Measurements from ENCODE around the gene PYCR2. TPM values are rescaled to one million over a fixed set of nuclear protein-coding genes. Genes with fewer than 3 reads are reported as not detected.

The PYCR2 gene
- total RNA-seq, 1 experiment from 2014 or later = 113 TPM

DNA sequence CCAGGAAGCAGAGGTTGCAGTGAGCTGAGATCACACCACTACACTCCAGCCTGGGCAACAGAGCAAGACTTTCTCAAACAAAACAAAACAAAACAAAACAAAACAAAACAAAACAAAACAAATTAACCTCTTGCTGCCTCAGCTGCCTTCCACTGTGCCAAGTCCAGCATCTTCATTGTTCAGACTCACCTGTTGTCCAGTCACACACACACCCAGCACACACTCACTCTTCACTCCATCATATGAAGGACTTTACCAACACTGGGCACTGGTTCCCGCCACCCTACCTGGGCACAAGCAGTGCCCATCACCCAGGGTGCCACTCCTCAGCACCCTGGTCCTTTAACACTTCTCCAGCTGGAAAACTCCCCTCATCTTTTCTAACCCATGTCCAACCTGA is 14.6 kb downstream of the PYCR2 start:
- Histone ChIP-seq H3K36me3 (no peaks in the 10 kb centered on the region), H3K4me3 (no peak overlapping the region), H3K27me3 (no peaks in the 10 kb centered on the region), H3K9me3 (no peaks in the 10 kb centered on the region)
- DNase-seq = no peak

GRCh38 chr1:225908773-225909172 is 15.3 kb downstream of the PYCR2 start:
- no peak overlapping the region for H3K4me3 ChIP-seq
- no peaks in the 10 kb centered on the region for H3K27me3 ChIP-seq
- no peaks in the 10 kb centered on the region for H3K9me3 ChIP-seq
- H3K36me3 ChIP-seq = no peaks in the 10 kb centered on the region
- no peak for DNase-seq

GRCh38 chr1:225908013-225908640 is 15.9 kb downstream of the PYCR2 start:
- Histone ChIP-seq H3K4me3 (no peak overlapping the region), H3K36me3 (no peaks in the 10 kb centered on the region), H3K9me3 (no peaks in the 10 kb centered on the region), H3K27me3 (no peaks in the 10 kb centered on the region)
- DNase-seq = no peak

- H3K36me3 ChIP-seq = no peaks in the 10 kb centered on the region
- DNase-seq = no peak
- H3K27me3 ChIP-seq = no peaks in the 10 kb centered on the region
- H3K9me3 ChIP-seq = no peaks in the 10 kb centered on the region
- H3K4me3 ChIP-seq = no peak overlapping the region
Observed at GRCh38 chr1:225907341-225907740, 16.7 kb downstream of the PYCR2 start.

GRCh38 chr1:225906467-225906866 is 17.6 kb downstream of the PYCR2 start:
- H3K9me3 ChIP-seq = no peaks in the 10 kb centered on the region
- no peak for DNase-seq

DNA sequence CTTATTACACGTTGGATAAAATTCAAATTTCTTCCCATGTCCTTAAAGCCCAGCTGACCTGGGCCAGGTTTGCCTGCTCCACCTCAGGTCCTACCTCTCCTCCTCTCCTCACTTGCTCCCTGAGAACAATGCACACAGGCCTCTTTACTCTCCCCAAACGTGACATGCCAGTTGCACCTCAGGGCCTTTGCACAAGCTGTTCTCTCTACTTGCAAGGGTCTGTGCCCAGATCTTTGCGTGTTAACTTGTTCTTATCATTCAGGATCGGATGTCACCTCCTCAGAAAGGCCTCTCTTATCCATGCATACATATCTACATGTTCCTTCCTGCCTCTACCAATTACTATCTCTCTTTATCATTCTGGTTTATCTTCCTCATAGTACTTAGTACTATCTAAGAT is 20.4 kb downstream of the PYCR2 start:
- no peaks in the 10 kb centered on the region for H3K9me3 ChIP-seq
- DNase-seq = no peak
- H3K4me3 ChIP-seq = no peak overlapping the region
- no peaks in the 10 kb centered on the region for H3K27me3 ChIP-seq
- no peaks in the 10 kb centered on the region for H3K36me3 ChIP-seq

More at GRCh38 chr1:225906467-225906866, 17.6 kb downstream of the PYCR2 start:
- Histone ChIP-seq H3K27me3 (no peaks in the 10 kb centered on the region), H3K36me3 (no peaks in the 10 kb centered on the region), H3K4me3 (no peak overlapping the region)

GRCh38 chr1:225899044-225899925 is 24.8 kb downstream of the PYCR2 start:
- no peak for DNase-seq
- no peak overlapping the region for H3K4me3 ChIP-seq
- H3K27me3 ChIP-seq = no peaks in the 10 kb centered on the region
- H3K9me3 ChIP-seq = no peaks in the 10 kb centered on the region
- H3K36me3 ChIP-seq = no peaks in the 10 kb centered on the region

DNA sequence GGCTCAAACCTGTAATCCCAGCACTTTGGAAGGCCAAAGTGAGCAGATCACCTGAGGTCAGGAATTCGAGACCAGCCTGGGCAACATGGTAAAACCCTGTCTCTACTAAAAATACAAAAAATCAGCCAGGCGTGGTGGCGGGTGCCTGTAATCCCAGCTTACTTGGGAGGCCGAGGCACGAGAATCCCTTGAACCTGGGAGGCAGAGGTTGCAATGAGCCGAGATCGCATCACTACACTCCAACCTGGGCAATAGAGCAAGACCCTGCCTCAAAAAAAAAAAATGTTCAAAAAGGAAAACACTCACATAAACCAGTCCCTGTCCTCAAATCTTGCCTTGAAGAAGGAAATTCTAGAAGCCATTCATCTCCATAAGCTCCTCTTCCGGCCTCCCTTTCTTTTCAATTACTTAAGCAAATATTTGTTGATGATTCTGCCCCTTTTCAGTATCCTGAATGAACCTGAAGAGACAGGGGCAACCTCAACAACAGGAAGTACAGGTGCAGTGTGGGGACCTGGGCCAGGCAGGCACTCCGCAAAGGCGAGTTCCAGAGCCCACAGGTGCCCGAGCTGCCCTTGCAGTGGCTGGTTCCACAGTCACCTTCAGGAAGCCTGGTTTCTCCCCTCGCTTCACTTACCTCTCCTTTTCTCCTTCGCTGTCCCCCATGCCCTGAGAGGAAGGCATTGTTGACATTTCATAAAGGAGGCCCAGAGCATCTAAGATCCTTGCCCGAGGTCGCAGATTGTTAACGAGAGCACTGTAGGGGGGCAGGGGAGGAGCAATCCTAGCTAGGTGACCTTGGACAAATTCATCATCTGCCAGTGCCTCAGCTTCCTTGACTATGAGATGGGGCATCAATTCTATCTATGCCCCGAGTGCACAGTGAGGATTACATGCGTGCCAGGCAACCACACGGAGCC is 26.2 kb downstream of the PYCR2 start:
- H3K36me3 ChIP-seq = no peaks in the 10 kb centered on the region
- no peak for DNase-seq
- no peak overlapping the region for H3K4me3 ChIP-seq
- H3K27me3 ChIP-seq = no peaks in the 10 kb centered on the region
- H3K9me3 ChIP-seq = no peaks in the 10 kb centered on the region

GRCh38 chr1:225896937-225897549 is 27.0 kb downstream of the PYCR2 start:
- no peak overlapping the region for H3K4me3 ChIP-seq
- H3K36me3 ChIP-seq = no peaks in the 10 kb centered on the region
- no peak for DNase-seq
- H3K27me3 ChIP-seq = no peaks in the 10 kb centered on the region
- H3K9me3 ChIP-seq = no peaks in the 10 kb centered on the region

DNA sequence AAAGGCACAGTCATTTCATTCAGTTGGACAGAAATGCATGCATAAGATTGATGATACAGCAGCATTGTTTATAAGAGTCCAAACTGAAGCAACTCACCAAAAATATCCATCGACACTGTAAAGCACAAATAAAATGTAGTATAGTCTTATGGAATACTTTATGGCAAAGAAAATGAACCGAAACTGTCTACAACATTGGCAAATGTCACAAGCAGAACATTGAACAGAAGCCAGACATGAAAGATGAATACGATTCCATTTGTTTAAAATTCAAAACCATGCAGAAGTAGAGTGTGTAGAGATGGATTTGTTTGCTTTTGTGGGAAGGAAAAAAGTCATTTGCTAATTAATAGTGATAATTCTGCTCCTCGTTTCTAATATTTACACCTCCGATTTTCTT is 27.6 kb downstream of the PYCR2 start:
- Histone ChIP-seq H3K9me3 (no peaks in the 10 kb centered on the region), H3K36me3 (no peaks in the 10 kb centered on the region), H3K4me3 (no peak overlapping the region), H3K27me3 (no peaks in the 10 kb centered on the region)
- DNase-seq = no peak

- no peak for DNase-seq
- no peaks in the 10 kb centered on the region for H3K36me3 ChIP-seq
- H3K9me3 ChIP-seq = no peaks in the 10 kb centered on the region
- no peak overlapping the region for H3K4me3 ChIP-seq
- no peaks in the 10 kb centered on the region for H3K27me3 ChIP-seq
Observed at GRCh38 chr1:225892307-225892706, 31.7 kb downstream of the PYCR2 start.

- peak; percentile 38 for DNase-seq
- Histone ChIP-seq H3K27me3 (no peaks in the 10 kb centered on the region), H3K9me3 (no peaks in the 10 kb centered on the region), H3K36me3 (no peaks in the 10 kb centered on the region), H3K4me3 (no peak overlapping the region)
Observed at GRCh38 chr1:225891229-225891972, 32.6 kb downstream of the PYCR2 start.

DNA sequence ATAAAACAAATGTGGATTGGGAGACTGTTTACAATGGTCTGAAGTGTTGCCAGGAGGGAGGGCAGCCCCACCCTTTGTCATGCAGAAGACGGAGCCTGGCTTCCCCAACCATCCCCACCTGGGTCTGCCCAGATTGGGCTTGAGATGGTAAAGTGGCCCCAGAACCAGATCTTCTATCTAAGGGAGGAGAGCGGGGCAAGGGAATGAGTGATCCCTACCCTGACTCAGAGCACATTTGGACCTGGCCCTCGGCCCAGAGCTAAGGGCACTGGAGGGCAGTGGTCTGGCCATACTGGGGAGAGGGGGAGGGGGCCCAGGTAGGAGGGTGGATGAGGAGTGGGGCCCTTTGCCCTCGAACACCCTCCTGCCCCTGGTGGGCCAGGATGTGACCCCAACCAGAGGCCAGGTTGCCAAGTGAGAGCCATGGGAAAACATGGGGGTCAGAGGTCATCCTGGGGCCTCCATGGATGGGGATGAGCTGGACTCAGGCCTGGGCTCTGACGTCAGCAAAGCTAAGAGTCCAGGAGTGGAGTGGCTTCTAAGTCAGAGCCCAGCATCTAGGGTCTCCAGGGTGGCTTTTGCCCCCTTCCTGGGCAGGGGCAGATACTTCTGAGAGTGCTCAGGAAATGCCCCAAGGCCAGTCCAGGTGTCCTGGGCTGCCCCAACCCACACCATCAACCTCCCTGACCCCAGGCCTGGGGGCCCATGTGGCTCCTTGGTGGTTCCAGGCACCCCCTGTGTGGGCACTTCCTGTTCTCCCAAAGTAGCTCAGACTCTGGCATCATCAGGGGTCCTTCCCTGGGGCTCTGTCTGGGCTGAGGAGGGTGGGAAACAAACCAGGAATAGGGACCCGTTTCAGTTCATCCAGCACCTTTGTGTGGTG is 33.5 kb downstream of the PYCR2 start:
- no peak overlapping the region for H3K4me3 ChIP-seq
- peak; percentile 75 for DNase-seq
- H3K9me3 ChIP-seq = no peaks in the 10 kb centered on the region
- no peaks in the 10 kb centered on the region for H3K36me3 ChIP-seq
- no peaks in the 10 kb centered on the region for H3K27me3 ChIP-seq

DNA sequence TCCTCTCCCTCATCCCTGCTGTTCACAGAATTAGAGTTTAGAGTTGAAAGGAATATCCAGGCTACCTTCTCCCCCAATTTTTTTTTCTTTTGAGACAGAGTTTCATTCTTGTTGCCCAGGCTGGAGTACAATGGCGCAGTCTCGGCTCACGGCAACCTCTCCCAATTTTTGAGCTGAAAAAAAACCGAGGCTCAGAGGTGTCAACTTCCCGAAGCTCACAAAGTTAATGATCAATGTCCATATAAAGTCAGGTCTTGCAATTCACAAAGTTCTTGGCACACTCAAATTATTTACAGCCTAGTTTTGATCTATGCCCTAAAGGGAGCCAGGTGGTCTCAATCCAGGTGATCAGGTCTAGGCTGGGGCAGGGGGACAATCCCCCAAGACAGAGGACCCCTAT is 34.3 kb downstream of the PYCR2 start:
- DNase-seq = no peak
- no peaks in the 10 kb centered on the region for H3K36me3 ChIP-seq
- H3K4me3 ChIP-seq = no peak overlapping the region
- no peaks in the 10 kb centered on the region for H3K27me3 ChIP-seq
- no peaks in the 10 kb centered on the region for H3K9me3 ChIP-seq

DNA sequence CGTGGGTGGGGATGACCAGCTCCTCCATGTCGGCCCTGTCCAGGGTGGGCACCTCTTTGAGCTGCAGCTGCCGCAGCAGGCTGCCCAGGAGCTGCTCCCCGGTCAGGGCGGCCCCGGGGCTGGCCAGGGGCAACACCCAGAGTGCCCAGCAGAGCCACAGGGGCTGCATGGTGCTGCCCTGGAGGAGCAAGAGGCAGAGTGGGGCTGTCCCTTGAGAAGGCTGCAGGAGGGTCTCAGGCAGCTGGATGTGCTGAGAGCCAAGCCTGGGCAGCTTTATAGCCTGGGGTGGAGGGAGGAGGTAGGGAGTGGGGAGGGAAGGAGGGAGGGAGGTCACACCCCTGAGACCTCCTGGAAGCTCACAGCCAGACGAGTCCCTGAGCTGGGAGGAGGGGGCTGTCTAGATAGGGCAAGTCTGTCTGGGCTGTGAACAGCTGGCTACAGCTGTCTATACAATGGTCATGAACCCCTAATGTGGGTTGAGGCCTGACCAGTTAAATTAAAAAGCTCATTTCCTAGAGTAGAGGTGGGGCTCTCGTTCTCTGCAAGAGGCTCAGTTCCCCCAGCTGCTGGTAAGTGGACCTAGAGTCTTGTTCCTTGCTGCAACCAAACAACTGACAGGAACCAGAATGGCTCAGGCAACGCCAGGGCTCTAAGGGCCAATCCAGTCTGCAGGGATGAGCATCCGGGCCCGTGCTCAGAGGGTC is 35.0 kb downstream of the PYCR2 start, which contains the start of gene LEFTY1:
LEFTY1 (minus strand) TSS at position 249 of the 704 bp plus-strand sequence; CDS start at position 169, 80 bp downstream.
- Histone ChIP-seq H3K4me3 (no peak within 1 kb of the TSS), H3K36me3 (no peaks in the 10 kb centered on the region), H3K27me3 (no peaks in the 10 kb centered on the region), H3K9me3 (no peaks in the 10 kb centered on the region)
- DNase-seq = no peak
